ENCODE measurements around the gene KHK.

The KHK gene

DNA sequence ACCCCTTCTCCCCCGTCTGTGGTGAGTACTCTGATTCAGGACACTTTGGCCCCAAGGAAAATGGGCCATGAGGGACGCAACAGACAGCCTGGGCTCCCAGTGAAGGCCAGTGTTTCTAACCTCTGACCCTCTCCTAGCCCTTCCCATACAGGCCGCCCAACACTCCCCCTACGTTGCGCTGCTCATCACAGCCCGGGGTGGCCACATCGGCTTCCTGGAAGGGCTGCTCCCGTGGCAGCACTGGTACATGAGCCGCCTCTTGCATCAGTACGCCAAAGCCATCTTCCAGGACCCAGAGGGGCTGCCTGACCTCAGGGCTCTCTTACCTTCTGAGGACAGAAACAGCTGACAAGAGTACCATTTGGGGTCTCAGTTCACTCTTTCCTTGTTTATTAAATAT, 43.8 kb downstream of the KHK start:
- no peak for DNase-seq

DNA sequence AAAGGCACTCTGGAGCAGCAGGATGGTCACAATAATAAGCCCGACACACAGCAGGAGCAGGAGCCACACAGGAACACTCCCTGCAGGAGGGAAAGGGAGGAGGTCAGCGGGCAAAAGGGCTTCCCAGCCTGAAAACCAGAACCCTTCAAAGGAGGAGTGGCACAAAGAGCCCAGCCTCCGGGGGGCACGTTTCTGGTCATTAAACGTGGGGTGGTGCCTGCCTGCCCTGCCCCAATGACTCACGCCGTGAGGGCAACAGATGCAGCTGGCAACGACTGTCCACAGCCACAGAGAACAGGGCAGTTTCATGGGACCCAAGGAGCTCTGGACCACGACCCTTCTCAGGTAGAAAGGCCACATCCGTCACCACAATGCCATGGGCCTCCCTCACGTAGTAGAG, 44.9 kb downstream of the KHK start:
- DNase-seq: no peak

DNA sequence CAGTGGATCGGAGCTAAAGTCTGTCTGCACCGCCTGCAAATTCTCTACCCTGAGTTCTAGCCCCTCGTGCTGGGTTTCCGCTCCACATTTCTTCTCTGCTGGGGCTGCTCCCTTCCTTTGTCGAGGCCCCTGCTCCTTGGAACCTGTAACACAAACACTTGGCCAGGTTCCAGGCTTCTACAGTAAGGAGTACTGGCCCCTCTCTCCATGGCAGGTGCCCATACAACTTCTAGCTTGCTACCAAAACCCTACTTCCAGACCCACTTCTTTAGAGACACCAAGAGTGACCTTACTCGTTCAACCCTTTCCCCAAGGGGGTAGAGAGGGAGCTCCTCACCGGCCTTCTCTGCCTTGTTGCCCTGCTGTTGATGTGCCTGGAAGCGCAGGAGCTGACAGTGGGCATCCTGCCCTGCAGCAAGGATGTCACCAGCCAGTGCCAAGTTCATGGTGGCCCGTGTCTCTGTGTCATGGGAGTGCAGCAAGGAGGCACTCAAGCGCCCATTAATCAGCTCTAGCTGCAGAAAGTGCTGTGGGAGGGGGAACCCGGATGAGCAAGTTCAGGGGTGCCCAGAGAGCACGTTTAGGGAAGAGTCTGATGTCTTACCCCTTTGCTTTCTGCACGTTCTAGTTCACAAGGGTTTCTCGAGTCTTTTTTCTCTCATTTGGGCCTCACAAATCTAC, 46.8 kb downstream of the KHK start:
- no peak for DNase-seq

DNA sequence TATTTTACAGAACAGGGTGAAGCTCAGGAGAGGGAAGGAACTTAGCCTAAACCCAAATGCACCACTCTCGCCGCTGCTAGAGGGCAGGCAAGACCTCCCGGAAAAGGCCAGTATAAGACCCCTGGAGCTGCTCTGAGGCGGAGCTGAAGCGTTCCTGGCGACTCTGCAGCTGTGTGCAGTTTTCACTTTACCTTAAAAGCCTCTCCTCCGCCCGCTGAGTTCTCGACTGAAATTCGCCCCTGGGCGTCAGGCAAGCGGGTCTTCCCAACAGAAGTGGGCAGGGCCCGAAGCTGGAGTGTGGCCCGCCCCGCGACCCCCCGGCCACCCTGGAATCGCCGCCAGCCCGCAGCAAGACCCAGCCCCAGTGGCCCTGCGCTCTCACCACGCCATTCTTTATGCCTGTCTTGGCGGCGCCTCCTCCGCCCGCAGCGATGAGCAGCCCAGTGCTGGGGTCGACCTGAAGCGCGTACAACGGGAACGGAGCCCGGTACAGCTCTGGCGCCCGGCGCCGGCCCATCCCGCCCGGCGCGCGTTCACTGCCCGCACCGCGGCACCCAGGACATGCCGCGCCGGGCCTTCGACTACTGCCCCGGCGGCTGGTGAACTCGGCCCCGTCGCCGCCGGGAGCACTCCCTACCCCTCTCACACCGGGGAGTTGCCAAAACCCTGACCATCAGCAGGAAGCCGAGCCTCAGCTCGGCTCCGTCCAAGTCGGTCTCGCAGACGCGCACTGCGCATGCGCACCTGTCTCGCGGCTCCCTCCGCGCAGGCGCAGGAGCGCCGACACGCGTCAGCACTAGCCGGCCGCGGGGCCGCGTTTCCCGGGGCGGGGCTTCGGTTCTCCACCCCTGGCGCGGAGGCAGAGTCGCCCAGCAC, 47.6 kb downstream of the KHK start, which contains the start of gene PREB:
Gene PREB, minus strand, starts transcription at position 732 of the 876 bp plus-strand sequence. Its CDS starts 215 bp downstream, at position 517.
- peak; percentile 99 for DNase-seq

DNA sequence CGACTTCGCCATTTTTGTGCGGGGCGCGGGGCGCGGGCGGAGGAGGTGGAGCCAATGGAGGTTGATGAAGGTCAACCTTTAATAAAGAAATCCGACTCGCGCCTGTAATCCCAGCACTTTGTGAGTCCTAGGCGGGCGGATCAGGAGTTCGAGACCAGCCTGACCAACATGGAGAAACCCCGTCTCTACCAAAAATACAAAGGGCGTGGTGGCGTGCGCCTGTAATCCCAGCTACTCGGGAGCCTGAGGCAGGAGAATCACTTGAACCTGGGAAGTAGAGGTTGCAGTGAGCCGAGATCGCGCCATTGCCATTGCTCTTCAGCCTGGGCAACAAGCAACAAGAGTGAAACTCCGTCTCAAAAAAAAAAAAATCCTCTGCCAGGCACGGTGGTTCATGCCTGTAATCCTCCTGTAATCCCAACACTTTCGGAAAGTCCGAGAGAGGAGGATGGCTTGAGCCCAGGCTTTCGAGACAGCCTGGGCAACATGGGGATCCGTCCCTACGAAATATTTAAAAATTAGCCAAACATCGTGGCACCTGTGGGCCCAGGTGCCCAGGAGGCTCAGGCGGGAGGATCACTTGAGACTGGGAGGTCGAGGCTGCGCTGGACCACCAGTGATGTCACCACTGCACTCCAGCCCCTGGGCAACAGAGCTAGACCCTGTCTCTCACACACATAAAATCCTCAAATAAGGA, 48.4 kb downstream of the KHK start:
- no peak for DNase-seq

DNA sequence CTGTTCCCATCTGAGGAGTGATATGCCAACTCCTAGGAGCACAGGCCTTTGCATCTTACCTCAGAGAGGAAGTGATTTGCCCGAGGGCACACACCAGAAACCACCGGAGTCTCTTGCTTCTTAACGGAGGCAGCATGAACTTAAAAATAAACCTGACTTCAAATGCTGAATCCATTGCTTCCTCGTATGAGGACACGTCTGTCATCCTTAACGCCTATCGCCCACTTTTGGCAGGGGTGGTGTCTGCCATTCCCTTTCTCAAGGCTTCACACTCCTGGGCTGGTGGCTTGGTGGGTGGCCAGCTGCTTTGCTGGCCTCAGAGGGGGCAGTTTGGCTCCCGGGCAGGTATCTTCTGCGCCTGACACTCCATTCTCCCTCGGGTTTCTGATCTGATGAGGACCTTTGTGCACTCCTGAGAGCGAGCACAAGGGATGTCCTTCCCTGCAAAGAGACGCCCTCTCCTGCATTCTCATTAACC, 48.9 kb downstream of the KHK start:
- DNase-seq: no peak

DNA sequence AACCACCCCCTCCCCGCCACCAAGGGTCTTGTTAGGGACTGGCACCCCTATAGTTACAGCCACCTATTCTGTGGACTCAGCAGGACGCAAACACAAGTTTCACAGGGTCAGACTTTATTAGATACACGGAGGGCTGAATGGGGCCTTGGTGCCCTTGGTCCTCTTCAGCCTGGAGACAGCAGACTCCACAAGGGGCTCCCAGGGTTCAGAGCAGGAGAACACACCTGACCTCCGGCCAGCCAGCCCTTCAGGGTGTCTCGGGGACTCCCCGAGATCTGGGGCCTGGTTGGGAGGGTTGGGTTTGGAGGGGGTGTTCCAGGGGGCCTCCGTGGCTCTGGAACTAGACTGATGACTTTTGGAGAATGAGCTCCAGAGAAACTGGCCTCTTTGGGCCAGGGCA, 50.2 kb downstream of the KHK start:
- DNase-seq: no peak

DNA sequence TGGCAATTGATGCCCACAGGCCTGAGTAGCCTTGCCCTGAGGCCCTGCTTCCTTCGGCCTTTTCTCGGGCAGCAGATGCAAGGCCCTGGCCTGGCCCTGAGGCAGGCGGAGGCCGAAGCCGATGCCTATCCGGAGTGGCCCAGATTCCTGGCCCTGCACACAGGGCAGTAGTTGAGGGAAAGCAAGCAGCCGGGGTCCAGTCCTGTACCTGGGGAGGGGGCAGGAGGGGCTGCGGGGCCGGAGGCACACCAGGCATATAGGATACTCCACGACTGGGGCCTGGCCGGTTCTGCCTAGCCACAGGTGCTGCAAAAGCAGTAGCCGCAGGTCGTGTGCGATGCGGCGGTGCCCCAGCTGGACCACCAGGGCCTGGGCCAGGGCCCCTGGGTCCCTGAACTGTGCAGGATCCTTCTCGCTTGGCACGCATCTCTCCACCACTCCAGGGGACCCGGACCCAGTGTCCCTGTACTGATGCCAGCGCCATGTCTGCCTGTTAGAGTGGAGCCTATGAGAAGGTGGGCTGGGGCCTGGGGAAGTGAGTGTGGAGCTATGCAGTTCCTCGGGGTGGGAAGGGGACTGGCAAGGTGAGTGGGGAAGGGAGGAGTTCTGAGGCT, 50.9 kb downstream of the KHK start:
- DNase-seq: no peak

DNA sequence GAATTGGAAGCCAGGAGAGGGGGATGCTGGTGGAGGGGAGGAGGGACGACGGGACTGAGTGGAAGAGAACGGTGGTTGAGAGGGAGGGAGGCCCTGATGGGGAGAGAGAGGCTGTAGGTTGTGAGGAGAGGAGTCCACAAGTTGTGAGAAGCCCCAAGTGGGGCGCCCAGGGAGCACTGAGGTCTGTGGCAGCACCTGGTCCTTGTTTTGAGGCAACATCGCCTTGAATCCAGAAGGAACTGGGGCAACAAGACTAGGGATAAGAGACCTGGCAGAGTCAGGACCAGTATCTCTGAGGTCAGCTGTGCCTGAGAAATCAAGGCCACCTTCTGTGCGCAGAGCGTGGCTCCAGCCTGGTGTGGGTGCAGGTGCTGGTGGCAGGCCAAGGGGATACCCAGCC, 51.5 kb downstream of the KHK start:
- DNase-seq: no peak

DNA sequence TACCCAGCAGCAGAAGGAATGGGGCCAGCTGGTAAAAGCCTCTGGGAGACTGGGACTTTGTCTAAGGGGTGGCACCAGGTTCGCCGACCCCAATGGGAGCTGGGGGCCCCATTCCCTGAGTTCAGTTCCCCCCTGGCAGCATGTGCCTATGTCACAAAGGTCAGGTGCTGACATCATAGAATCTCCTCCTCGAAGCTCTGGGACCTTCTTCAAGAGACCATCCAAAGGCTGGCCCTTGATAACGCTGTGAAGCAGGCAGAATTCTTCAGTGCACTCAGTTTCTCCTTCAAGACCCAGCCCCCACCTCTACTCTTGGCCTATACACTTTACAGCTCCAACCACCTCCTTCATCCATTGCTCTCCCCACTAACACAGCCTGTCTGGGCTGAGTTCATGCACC, 52.7 kb downstream of the KHK start, which contains the start of gene PRR30:
Gene PRR30, minus strand, starts transcription at position 101 of the 400 bp plus-strand sequence. CDS start 1,081 bp downstream, outside the sequence.
- no peak for DNase-seq

DNA sequence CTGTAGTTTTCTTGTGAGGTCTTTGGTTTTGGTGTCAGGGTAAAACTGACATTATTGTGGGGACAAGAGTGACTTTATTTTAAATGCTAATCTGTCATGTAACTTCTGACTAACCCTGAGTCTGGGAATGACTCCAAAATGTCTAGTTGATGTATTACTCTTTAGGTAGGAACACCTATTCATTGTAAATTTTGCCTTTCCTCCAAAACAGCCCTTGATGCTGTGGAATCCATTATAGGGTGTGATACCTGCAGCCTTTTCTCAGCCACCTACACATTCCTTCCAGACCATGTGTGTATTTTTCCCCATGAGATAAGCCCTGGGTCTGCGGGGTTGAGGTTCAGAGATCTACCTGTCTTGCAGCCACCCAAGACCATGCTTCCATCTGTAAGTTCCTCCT, 56.7 kb downstream of the KHK start:
- no peak for DNase-seq

DNA sequence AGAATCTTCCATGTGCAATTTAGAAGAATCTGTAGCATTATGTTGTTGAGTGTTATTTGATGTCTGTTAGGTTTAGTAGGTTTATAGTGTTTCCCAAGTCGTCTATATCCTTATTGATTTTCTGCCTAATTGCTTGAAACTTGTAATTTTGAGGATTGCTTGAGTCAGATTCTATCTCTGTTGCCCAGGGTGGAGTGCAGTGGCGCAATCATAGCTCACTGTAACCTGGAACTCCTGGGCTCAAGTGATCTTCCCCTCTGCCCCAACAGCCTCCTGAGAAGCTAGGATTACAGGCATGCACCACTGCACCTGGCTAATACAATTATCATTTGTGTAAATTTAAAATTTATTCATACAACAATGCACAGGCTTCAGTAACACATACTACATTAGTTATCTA, 59.1 kb downstream of the KHK start:
- no peak for DNase-seq

DNA sequence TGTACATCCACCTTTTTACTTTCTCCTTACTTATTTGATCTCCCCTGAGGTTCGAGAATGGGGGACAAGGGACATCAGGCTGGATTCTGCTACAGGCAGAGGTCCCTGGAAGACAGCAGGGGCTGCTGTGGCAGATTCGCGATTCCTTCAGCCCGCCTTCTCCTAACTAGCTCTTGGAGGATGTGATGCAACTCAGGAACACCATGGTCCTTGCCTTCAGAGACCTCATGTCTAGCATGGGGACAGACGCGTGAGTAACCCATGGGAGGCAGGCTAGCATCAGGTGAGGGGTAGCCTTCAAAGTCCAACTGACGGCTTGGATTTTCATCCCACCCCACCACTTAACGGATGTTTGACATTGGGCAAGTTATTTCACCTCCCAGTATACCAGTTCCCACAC, 61.4 kb downstream of the KHK start:
- DNase-seq: no peak

DNA sequence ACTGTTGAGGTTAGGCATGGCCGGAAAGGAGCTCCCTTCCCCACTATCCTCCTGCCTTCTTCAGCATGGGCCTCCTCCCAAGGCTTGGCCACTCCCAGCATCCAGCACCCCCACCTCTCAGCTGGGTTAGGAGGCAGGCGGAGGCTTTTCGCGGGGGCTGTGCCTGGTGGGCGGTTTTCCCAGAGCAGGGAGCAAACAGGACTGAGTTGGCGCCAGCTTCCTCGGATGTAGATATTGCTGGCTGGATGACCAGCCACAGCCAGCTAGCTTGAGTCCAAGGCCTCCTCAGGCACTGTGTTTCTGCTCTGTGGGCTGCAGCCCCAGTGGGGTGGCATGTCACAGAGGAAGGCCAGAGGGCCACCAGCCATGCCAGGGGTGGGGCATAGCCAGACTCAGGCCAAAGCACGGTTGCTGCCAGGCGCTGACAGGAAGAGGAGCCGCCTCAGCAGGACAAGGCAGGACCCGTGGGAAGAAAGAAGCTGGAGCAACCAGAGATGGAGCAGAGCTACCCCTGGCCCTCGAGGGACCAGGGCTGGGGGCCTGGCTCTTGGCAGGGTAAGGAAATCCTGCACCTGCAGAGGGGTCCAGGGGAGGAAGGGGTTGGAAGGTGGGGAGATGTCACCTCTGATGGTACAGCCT, 62.3 kb downstream of the KHK start, which contains the start of gene TCF23:
Gene TCF23, plus strand, starts transcription at position 204 of the 639 bp plus-strand sequence. Its CDS starts 130 bp downstream, at position 334.
- DNase-seq: no peak

DNA sequence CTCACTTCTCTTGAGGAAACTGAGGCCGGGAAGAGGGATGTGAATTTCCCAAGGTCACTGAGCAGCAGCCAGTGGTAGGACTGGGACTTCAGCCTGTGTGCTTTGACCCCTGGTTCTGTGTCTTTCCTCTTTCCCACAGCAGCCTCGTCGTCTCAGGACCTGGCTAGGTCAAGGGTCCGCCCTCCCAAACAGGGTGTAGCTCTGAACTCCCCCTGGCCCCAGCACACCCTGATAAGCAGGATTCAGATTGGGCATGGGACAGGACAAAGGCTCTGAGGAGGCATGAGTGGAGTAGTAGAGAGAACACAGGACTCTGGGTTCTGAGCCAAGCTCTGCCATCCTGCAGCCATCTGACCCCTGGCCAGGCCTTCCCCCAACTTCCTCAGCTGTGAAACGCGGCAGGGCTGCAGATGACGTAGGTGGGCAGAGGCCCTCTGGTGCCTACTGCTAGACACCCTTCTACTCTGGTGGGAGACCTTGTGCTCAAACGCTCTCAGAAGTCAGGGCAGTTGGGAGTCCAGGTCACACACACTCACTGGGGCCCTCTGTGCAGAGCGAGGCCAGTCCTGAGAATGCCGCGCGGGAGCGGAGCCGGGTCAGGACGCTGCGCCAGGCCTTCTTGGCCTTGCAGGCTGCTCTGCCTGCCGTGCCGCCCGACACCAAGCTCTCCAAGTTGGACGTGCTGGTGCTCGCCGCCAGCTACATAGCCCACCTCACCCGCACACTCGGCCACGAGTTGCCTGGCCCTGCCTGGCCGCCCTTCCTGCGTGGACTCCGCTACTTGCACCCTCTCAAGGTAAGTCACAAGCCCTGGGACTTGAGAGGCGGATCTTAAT, 63.2 kb downstream of the KHK start:
- DNase-seq: no peak

Data from right forelimb (tissue), 1 donor.